Prostate gland (tissue), 2 donors: ENCODE data around the gene DHCR7. TPM values are rescaled to one million over a fixed set of nuclear protein-coding genes. Genes with fewer than 3 reads are reported as not detected.

Source experiments
- DNase-seq: peaks from one replicate; pipeline ENCODE4 v3.0.0-alpha.2; 2019; ENCODE audit warnings: low spot score
- H3K27ac ChIP-seq, 2 donors: fragments of 200-600 bp; sonication (generic); 2 replicates each; pipeline ENCODE4 v1.5.1; 2017 to 2019
- H3K27me3 ChIP-seq: fragments of 200-600 bp; sonication (generic); replicated peaks from 2 replicates; pipeline ENCODE4 v1.5.1; 2019; ENCODE audit not compliant: insufficient read depth
- H3K36me3 ChIP-seq, 2 donors: fragments of 200-600 bp; sonication (generic); 1 replicate in 1 of 2; 2 replicates in 1 of 2; pipeline versions ENCODE4 v1.5.1 to v1.8.1; 2017 to 2019
- H3K4me1 ChIP-seq: fragments of 200-600 bp; sonication (generic); replicated peaks from 2 replicates; pipeline ENCODE4 v1.5.1; 2019
- H3K4me3 ChIP-seq, 2 donors: fragments of 200-600 bp; sonication (generic); 2 replicates each; pipeline ENCODE4 v1.5.1; 2017 to 2019
- H3K9me3 ChIP-seq: fragments of 200-600 bp; sonication (generic); 2 replicates; pipeline ENCODE4 v1.5.1; 2017
- POLR2A ChIP-seq: fragments of 450-650 bp; IDR thresholded peaks from one replicate; pipeline ENCODE4 v1.6.1; 2016; ENCODE audit warnings: antibody characterized with exemption, mild to moderate bottlenecking
- POLR2AphosphoS5 ChIP-seq: sonication (generic); formaldehyde crosslinking; IDR thresholded peaks from one replicate; pipeline ENCODE4 v1.6.1; 2017; ENCODE audit warnings: antibody characterized with exemption
- WGBS: methylation state at CpG from one replicate; pipeline ENCODE4 v1.1.5; 2018; 5-methylcytosine and 5-hydroxymethylcytosine counted together
- intact Hi-C: fragments of 100-400 bp; cut with DNase I; formaldehyde crosslinking; loops from one replicate; pipeline ENCODE4 v1.14.2; 2022
- total RNA-seq, 2 donors: library from RNA; depleted of rRNA; stranded (reverse); fragments of >200 nt; gene quantifications; one replicate each; pipeline ENCODE4 v1.1.0, GENCODE V29; 2016
- TF ChIP-seq, protein P1 (sequence below), 4 experiments: fragments of 200-600 bp in 2 of 4; fragments of 450-650 bp in 2 of 4; sonication (generic) in 2 of 4; IDR thresholded peaks; 1 replicate in 3 of 4; 2 replicates in 1 of 4; pipeline ENCODE4 v1.5.1; 2016 to 2019; ENCODE audit warnings: antibody characterized with exemption in 4 of 4, mild to moderate bottlenecking in 2 of 4, moderate library complexity in 2 of 4

Gene DHCR7
- total RNA-seq, 2 donors from 2014 or later = 29.5 to 93.9 TPM

GRCh38 chr11:71459767-71460320 lies 11.7 kb upstream of the DHCR7 start:
- Histone ChIP-seq H3K27me3 (no peaks in the 10 kb centered on the region), H3K27ac (no peak overlapping the region), H3K4me3 (no peak overlapping the region), H3K36me3 (peaks cover 11 to 12% of the 10 kb centered on the region in 2 donors), H3K4me1 (no peaks in the 10 kb centered on the region), H3K9me3 (no peaks in the 10 kb centered on the region)
- no peak for TF ChIP-seq POLR2A
- TF ChIP-seq POLR2AphosphoS5 = no peak
- TF ChIP-seq, protein P1, sequence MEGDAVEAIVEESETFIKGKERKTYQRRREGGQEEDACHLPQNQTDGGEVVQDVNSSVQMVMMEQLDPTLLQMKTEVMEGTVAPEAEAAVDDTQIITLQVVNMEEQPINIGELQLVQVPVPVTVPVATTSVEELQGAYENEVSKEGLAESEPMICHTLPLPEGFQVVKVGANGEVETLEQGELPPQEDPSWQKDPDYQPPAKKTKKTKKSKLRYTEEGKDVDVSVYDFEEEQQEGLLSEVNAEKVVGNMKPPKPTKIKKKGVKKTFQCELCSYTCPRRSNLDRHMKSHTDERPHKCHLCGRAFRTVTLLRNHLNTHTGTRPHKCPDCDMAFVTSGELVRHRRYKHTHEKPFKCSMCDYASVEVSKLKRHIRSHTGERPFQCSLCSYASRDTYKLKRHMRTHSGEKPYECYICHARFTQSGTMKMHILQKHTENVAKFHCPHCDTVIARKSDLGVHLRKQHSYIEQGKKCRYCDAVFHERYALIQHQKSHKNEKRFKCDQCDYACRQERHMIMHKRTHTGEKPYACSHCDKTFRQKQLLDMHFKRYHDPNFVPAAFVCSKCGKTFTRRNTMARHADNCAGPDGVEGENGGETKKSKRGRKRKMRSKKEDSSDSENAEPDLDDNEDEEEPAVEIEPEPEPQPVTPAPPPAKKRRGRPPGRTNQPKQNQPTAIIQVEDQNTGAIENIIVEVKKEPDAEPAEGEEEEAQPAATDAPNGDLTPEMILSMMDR (IDR thresholded peaks at IDR 0.05) = no peak
- intact Hi-C loops = no loop called here
- WGBS = 69% methylated on average over 11 of the region's 11 CpGs
- DNase-seq = no peak

DNA sequence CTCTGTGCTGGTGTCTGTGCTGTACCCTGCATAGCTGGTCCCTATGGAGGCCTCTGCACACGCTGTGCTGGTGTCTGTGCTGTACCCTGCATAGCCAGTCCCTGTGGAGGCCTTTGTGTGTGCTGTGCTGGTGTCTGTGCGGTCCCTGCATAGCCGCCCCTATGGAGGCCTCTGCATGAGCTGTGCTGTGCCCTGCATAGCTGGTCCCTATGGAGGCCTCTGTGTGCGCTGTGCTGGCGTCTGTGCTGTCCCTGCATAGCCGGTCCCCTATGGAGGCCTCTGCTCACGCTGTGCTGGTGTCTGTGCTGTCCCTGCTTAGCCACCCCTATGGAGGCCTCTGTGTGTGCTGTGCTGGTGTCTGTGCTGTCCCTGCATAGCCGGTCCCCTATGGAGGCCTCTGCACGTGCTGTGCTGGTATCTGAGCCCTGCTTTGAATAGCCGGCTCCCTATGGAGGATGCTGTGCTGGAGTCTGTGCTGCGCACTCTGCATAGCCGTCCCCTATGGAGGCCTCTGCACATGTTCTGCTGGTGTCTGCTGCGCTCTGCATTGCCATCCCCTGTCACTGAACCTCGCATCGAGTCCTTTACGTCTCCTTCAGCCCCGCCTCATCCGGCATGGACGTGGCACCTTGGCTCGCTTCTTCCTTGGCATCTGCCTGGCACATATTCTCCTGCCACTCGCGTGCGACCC lies 11.0 kb upstream of the DHCR7 start:
- H3K36me3 ChIP-seq = peaks cover 11 to 12% of the 10 kb centered on the region in 2 donors
- H3K4me3 ChIP-seq = no peak overlapping the region
- DNase-seq = no peak
- peaks cover under 1% of the 10 kb centered on the region for H3K4me1 ChIP-seq
- H3K27ac ChIP-seq = no peak overlapping the region
- no peaks in the 10 kb centered on the region for H3K9me3 ChIP-seq
- WGBS = 88% methylated on average over 23 of the region's 23 CpGs
- TF ChIP-seq POLR2A = no peak
- TF ChIP-seq, protein P1 (IDR thresholded peaks at IDR 0.05) = no peak
- no peak for TF ChIP-seq POLR2AphosphoS5
- intact Hi-C loops = no loop called here
- no peaks in the 10 kb centered on the region for H3K27me3 ChIP-seq

DNA sequence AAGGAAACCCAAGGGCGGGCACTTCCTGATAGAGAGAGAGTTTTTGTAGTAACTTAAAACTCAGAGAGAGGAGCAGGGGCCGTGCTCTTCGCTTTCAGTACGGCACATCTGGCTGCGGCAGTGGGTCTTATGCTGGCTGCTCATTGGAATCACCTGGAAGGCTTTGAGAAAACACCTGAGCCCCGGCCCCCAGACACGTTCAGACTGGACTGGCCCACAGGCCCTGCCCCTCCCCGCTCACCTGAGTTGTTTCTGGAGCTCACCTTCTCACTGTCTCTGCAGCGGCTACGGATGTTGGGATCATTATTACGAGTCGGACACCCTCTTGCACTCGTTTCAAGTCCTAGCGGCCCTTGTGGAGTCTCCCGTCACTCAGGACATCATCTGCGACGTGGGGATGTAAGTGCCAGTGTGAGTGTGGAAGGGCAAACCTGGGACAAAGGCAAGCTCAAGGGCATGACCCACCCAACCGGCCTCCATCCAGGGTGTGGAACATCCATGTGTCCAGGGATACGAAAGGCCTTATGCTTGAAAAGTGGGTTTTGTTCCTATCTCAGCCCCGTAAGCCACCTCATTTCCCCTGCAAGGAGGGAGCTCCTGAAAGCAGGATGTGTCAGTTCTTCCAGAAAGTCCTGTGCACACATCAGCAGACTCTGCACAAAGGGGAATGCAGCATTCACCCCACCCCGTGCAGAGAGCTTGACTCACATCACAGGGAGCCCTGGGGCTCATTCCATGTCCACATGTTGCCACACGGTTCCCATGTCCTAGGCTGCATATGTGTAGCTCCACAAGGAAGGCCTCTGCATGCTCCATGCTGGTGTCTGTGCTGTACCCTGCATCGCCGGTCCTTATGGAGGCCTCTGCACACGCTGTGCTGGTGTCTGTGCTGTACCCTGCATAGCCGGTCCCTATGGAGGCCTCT lies 10.2 kb upstream of the DHCR7 start:
- H3K27me3 ChIP-seq = no peaks in the 10 kb centered on the region
- no peaks in the 10 kb centered on the region for H3K9me3 ChIP-seq
- TF ChIP-seq, protein P1 (IDR thresholded peaks at IDR 0.05) = no peak
- no peak for TF ChIP-seq POLR2A
- TF ChIP-seq POLR2AphosphoS5 = no peak
- no peak overlapping the region for H3K4me3 ChIP-seq
- intact Hi-C loops = no loop called here
- peaks cover 6% of the 10 kb centered on the region for H3K4me1 ChIP-seq
- 86% methylated on average over 26 of the region's 26 CpGs for WGBS
- H3K27ac ChIP-seq = no peak overlapping the region
- no peak for DNase-seq
- peaks cover 11 to 12% of the 10 kb centered on the region in 2 donors for H3K36me3 ChIP-seq

DNA sequence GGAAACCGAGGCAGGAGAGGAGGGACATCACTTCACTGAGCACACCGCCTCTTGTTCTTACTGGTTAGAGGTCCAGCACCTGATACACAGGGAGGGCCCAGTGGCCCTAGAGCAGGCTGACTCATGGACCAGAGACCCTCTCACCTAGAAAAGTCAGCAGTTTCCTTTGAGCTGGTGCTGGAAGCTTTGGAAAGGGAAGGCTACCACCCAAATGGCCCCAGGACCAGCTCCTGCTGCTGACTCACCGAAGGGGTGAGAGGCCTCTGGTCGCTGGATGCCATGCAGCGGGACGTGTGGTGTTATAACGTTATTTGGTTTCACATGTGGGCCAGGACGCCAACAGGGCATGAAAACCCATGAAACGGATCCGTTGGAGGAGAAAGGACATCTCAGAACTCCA lies 8.6 kb upstream of the DHCR7 start:
- H3K4me1 ChIP-seq = peaks cover 7% of the 10 kb centered on the region
- intact Hi-C loops = no loop called here
- no peaks in the 10 kb centered on the region for H3K27me3 ChIP-seq
- H3K9me3 ChIP-seq = no peaks in the 10 kb centered on the region
- H3K27ac ChIP-seq = no peak overlapping the region
- no peak overlapping the region for H3K4me3 ChIP-seq
- no peak for DNase-seq
- TF ChIP-seq POLR2AphosphoS5 (no peak), POLR2A (no peak)
- TF ChIP-seq, protein P1 (IDR thresholded peaks at IDR 0.05) = no peak
- H3K36me3 ChIP-seq = peaks cover 11 to 12% of the 10 kb centered on the region in 2 donors
- 93% methylated on average over 10 of the region's 10 CpGs for WGBS
